ENCODE data around the gene ARSI. TPM values are rescaled to one million over a fixed set of nuclear protein-coding genes. Genes with fewer than 3 reads are reported as not detected.

The ARSI gene
- total and polyA plus RNA-seq, 2 donors (not counting 3 experiments of a cell fraction or from before 2014, with no cell fraction given) = 0.17 to 0.20 TPM

DNA sequence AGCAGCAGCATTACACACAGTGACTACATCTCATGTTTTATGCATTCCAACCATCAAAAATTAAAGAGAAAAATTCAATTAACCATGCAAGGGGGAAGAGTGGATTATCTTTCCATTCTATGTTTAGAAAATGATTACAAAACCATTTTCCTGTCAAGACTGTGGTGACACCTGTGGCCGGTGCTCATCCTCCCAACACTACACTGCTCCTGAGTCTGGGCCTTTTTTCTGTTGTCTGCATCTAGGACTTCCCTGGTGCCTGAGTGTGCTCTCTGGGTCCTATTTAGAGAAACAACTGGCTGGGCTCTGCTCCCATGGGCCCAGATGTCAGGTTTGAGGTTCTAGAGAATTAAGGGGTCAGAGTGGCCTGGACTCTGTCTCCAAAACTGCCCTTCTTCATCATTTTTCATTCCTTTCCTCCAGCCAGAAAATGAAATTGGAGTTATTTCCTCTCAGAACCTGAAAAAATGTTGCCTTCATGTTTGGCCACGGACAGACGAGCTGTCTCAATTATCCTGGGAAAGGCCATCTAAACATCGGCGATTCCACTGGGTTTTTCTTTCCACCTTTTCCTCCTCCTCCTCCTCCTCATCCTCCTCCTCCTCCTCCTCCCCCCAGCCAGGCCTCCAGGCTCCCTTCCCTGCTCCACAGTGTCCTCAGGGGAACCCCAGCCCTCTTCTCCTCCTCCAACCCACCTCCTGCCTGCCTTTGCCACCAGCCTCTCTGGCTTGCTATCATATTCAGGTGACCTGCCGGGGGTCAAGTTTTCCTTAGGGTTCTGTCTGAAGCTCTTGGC is 11.4 kb upstream of the ARSI start:
- Histone ChIP-seq H3K36me3 (ENCODE audit: control insufficient read depth in 2 of 2, extremely low read depth in 1 of 2, insufficient read depth in 2 of 2, low read length in 2 of 2) (no peaks in the 10 kb centered on the region), H2AFZ (ENCODE audit: low read depth, low read length) (no peak overlapping the region), H3K9me3 (replicated peaks; ENCODE audit: control insufficient read depth, insufficient read depth, low read length) (no peaks in the 10 kb centered on the region), H3K9ac (replicated peaks; ENCODE audit: extremely low read depth, insufficient read depth, low read length) (no peak overlapping the region), H3K4me3 (replicated peaks in 1 of 3; ENCODE audit: insufficient read depth in 1 of 3, low read depth in 1 of 3, low read length in 3 of 3) (no peak overlapping the region), H3K27ac (ENCODE audit: insufficient read depth, low read depth, low read length) (no peak overlapping the region), H3K79me2 (ENCODE audit: control insufficient read depth, insufficient read depth, low read length) (no peaks in the 10 kb centered on the region), H3K4me2 (ENCODE audit: insufficient read depth, low read length) (no peak overlapping the region), H3K9me1 (replicated peaks; ENCODE audit: control insufficient read depth, extremely low read depth, insufficient read depth, low read length) (no peaks in the 10 kb centered on the region), H3K4me1 (ENCODE audit: control insufficient read depth, extremely low read depth, insufficient read depth, low read length) (peaks cover 19% of the 10 kb centered on the region), H3K27me3 (ENCODE audit: control insufficient read depth in 2 of 2, insufficient read depth in 2 of 2, low read length in 2 of 2) (peaks cover 0 to 9% of the 10 kb centered on the region in 2 experiments), H4K20me1 (replicated peaks; ENCODE audit: control insufficient read depth, extremely low read depth, insufficient read depth, low read length) (no peaks in the 10 kb centered on the region)
- FAIRE-seq = no peak
- TF ChIP-seq FOS (IDR thresholded peaks at IDR 0.05; ENCODE audit: borderline replicate concordance, insufficient read depth, low read length) (no peak), POLR2A (IDR thresholded peaks at IDR 0.05; ENCODE audit: low read depth, low read length) (no peak), MYC (IDR thresholded peaks at IDR 0.05; ENCODE audit: low read depth, low read length) (no peak), POLR2AphosphoS5 (IDR thresholded peaks at IDR 0.05; ENCODE audit: insufficient read depth, low read depth, low read length) (no peak), GATA2 (IDR thresholded peaks at IDR 0.05; ENCODE audit: insufficient read depth, insufficient read length, low read depth, low read length) (no peak), EZH2 (IDR thresholded peaks at IDR 0.05; ENCODE audit: borderline replicate concordance, low read depth, low read length, severe bottlenecking) (no peak), JUN (IDR thresholded peaks at IDR 0.05; ENCODE audit: borderline replicate concordance, insufficient read depth, insufficient read length, low read depth) (no peak)
- TF ChIP-seq, protein P1, sequence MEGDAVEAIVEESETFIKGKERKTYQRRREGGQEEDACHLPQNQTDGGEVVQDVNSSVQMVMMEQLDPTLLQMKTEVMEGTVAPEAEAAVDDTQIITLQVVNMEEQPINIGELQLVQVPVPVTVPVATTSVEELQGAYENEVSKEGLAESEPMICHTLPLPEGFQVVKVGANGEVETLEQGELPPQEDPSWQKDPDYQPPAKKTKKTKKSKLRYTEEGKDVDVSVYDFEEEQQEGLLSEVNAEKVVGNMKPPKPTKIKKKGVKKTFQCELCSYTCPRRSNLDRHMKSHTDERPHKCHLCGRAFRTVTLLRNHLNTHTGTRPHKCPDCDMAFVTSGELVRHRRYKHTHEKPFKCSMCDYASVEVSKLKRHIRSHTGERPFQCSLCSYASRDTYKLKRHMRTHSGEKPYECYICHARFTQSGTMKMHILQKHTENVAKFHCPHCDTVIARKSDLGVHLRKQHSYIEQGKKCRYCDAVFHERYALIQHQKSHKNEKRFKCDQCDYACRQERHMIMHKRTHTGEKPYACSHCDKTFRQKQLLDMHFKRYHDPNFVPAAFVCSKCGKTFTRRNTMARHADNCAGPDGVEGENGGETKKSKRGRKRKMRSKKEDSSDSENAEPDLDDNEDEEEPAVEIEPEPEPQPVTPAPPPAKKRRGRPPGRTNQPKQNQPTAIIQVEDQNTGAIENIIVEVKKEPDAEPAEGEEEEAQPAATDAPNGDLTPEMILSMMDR (IDR thresholded peaks at IDR 0.05; ENCODE audit: extremely low read depth in 1 of 2, insufficient read depth in 1 of 2, low read depth in 1 of 2, low read length in 2 of 2) = no peak
- TF ChIP-seq, protein P2, sequence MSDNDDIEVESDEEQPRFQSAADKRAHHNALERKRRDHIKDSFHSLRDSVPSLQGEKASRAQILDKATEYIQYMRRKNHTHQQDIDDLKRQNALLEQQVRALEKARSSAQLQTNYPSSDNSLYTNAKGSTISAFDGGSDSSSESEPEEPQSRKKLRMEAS (IDR thresholded peaks at IDR 0.05; ENCODE audit: insufficient read depth, insufficient read length) = no peak
- dilution Hi-C loops (cut with MboI; ENCODE audit: extremely low pct_ligation_motif_present, low sequenced_read_pairs) (no loop called here), intact Hi-C loops (cut with micrococcal nuclease) (no loop called here)
- ChIA-PET POLR2A (interaction anchor here (0.8 kb wide), 1 partner anchor 14 kb away, joined by 6 read pairs; no protein-coding TSS in a partner anchor), CTCF (no interaction called here)
- DNase-seq (ENCODE audit: low read depth, low spot score) = no peak
- no TSS peak for BruUV-seq (replicated peaks)

All from endothelial cell of umbilical vein (primary cell).